Activated CD8-positive, alpha-beta memory T cell treated with anti-CD3 and anti-CD28 coated beads, Interleukin-2, amount 10 ng/mL, durations not matched to agents 7 days and 5 days (primary cell): Measurements from ENCODE around the gene INTS4. TPM values are rescaled to one million over a fixed set of nuclear protein-coding genes. Genes with fewer than 3 reads are reported as not detected.
"Not testable (repeated sequence)": the region's sequence is repeated elsewhere in the genome, so short reads cannot be mapped to it uniquely, and the experiment has no call there.

Experiments
- ATAC-seq: fragments of 150-1000 bp; cut with Tn5 transposase; one replicate; pipeline ENCODE4 v1.10.0; 2021; ENCODE audit warnings: moderate library complexity
- CTCF ChIA-PET: fragments of 350-600 bp; sonication (Branson Sonifier 250); formaldehyde crosslinking; loops from one replicate; lab custom pipeline; 2021; ENCODE audit warnings: antibody characterized with exemption; lab: Charles Lee
- DNase-seq: peaks from one replicate; pipeline ENCODE4 v3.0.0-alpha.2; 2020
- H3K27ac Mint-ChIP-seq: one replicate; pipeline ENCODE4 v1.8.0; 2021; ENCODE audit warnings: mild to moderate bottlenecking, mixed read lengths
- H3K27me3 Mint-ChIP-seq: one replicate; pipeline ENCODE4 v1.8.0; 2021; ENCODE audit warnings: mixed read lengths
- H3K36me3 Mint-ChIP-seq: one replicate; pipeline ENCODE4 v1.8.0; 2021; ENCODE audit warnings: mild to moderate bottlenecking, mixed read lengths
- H3K4me1 Mint-ChIP-seq: one replicate; pipeline ENCODE4 v1.8.0; 2021; ENCODE audit warnings: mixed read lengths
- H3K4me3 Mint-ChIP-seq: one replicate; pipeline ENCODE4 v1.8.0; 2021; ENCODE audit warnings: mild to moderate bottlenecking, moderate library complexity, mixed read lengths
- H3K9me3 Mint-ChIP-seq: one replicate; pipeline ENCODE4 v1.8.0; 2022; ENCODE audit warnings: low read depth, mixed read lengths
- total RNA-seq, 2 experiments: library from RNA; stranded (reverse); gene quantifications; one replicate each; pipeline ENCODE4 v1.2.3, GENCODE V29; 2021

The INTS4 gene
- total RNA-seq, 2 experiments from 2014 or later, result 53.9 to 57.9 TPM

- no peak for DNase-seq
- Mint-ChIP-seq H3K27ac (no peak overlapping the region), H3K4me3 (no peak overlapping the region), H3K27me3 (peaks cover 4% of the 10 kb centered on the region), H3K36me3 (no peaks in the 10 kb centered on the region), H3K4me1 (peaks cover 4% of the 10 kb centered on the region), H3K9me3 (no peaks in the 10 kb centered on the region)
- CTCF ChIA-PET, result no interaction called here
- no peak for ATAC-seq
Measured at GRCh38 chr11:78033040-78033439, 38.6 kb upstream of the INTS4 start.

GRCh38 chr11:78032090-78032489 is 37.6 kb upstream of the INTS4 start:
- no peaks in the 10 kb centered on the region for H3K9me3 Mint-ChIP-seq

GRCh38 chr11:78031629-78032028 is 37.2 kb upstream of the INTS4 start:
- no peak overlapping the region for H3K27ac Mint-ChIP-seq
- H3K4me3 Mint-ChIP-seq, result no peak overlapping the region
- H3K4me1 Mint-ChIP-seq, result peaks cover 4% of the 10 kb centered on the region
- H3K36me3 Mint-ChIP-seq, result no peaks in the 10 kb centered on the region
- DNase-seq (no peak), ATAC-seq (no peak)
- peaks cover 4% of the 10 kb centered on the region for H3K27me3 Mint-ChIP-seq
- H3K9me3 Mint-ChIP-seq, result no peaks in the 10 kb centered on the region
- CTCF ChIA-PET, result no interaction called here

More at GRCh38 chr11:78032090-78032489, 37.6 kb upstream of the INTS4 start:
- CTCF ChIA-PET, result interaction anchor here (1.0 kb wide), 1 partner anchor 14 kb away, joined by 4 read pairs; no protein-coding TSS in a partner anchor
- no peak overlapping the region for H3K4me3 Mint-ChIP-seq
- H3K27ac Mint-ChIP-seq, result no peak overlapping the region
- ATAC-seq (no peak), DNase-seq (no peak)
- H3K36me3 Mint-ChIP-seq, result no peaks in the 10 kb centered on the region
- H3K27me3 Mint-ChIP-seq, result peaks cover 4% of the 10 kb centered on the region
- peaks cover 4% of the 10 kb centered on the region for H3K4me1 Mint-ChIP-seq

DNA sequence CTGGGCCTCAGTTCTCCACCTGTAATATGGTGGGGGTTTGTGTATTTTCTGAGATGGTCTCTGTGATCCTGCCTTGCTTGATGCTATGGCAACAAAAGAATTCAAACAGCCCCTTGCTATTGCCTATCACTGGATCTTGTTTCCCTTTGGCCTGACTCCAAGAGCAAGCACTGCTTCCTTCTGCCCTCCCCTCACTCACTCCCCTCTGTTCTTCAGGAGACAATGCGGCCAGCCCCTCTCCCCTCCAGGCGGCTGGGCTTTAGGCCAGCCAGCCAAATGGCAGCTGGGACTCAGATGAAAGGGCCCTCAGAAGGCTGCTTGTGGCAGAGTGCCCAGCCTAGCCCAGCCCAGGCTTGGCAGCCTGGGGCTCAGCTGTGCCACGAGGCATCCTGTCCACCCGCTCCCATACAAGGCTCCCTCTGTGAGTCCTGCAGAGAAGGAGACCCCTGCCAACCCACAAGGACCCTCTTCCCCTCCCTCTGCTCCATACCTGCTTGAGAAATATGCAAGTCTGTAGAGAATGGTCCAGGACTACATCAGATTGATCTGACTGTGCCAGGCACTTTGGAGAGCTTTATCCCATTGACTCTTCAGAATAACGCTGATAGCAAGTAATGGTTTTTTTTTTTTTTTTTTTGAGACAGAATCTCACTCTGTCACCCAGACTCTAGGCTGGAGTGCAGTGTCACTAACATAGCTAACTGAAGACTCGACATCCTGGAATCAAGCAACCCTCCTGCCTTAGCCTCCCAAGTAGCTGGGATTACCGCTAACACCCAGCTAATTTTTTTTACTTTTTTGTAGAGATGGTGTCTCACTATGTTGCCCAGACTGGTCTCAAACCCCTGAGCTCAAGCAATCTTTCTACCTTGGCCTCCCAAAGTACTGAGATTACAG is 36.2 kb upstream of the INTS4 start:
- CTCF ChIA-PET, result no interaction called here
- no peaks in the 10 kb centered on the region for H3K36me3 Mint-ChIP-seq
- H3K9me3 Mint-ChIP-seq, result no peaks in the 10 kb centered on the region
- ATAC-seq (no peak), DNase-seq (no peak)
- H3K4me1 Mint-ChIP-seq, result peaks cover 4% of the 10 kb centered on the region
- no peak overlapping the region for H3K4me3 Mint-ChIP-seq
- peaks cover 4% of the 10 kb centered on the region for H3K27me3 Mint-ChIP-seq
- no peak overlapping the region for H3K27ac Mint-ChIP-seq

DNA sequence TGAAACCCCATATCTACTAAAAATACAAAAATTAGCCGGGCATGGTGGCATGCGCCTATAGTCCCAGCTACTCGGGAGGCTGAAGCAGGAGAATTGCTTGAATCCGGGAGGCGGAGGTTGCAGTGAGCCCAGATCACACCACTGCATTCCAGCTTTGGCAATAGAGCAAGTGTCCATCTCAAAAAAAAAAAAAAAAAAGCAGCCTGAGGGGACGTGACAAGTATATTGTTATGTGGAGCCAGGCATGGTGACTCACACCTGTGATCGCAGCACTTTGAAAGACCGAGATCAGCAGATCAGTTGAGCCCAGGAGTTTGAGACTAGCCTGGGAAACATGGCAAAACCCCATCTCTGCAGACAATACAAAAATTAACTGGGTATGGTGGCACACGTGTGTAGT is 34.0 kb upstream of the INTS4 start:
- H3K4me1 Mint-ChIP-seq, H3K27me3 Mint-ChIP-seq, DNase-seq, CTCF ChIA-PET, H3K9me3 Mint-ChIP-seq, H3K27ac Mint-ChIP-seq, H3K4me3 Mint-ChIP-seq, H3K36me3 Mint-ChIP-seq, ATAC-seq: not testable (repeated sequence)

GRCh38 chr11:78027759-78028158 is 33.3 kb upstream of the INTS4 start:
- ATAC-seq, result no peak
- CTCF ChIA-PET, result no interaction called here

DNA sequence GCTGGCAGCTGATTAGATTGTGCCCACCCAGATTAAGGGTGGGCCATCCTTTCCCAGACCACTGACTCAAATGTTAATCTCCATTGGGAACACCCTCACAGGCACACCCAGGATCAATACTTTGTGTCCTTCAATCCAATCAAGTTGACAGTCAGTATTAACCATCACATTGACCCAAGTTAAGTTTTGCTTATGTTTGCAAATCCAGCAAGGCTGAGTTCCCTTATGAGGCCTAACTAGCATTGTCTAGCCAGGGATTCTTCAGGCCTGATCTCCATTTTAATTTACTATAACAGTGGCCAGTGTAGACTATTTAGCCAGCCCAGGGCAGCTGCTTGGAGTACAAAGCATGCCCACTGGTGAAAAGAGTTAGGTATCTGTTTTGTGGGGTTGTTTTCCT is 30.9 kb upstream of the INTS4 start:
- Mint-ChIP-seq H3K36me3 (peaks cover 1% of the 10 kb centered on the region), H3K4me3 (no peak overlapping the region), H3K27ac (no peak overlapping the region), H3K27me3 (peaks cover 20% of the 10 kb centered on the region), H3K4me1 (peaks cover 3% of the 10 kb centered on the region), H3K9me3 (no peaks in the 10 kb centered on the region)
- CTCF ChIA-PET, result no interaction called here
- ATAC-seq (no peak), DNase-seq (no peak)

More at GRCh38 chr11:78027759-78028158, 33.3 kb upstream of the INTS4 start:
- Mint-ChIP-seq H3K27me3 (peaks cover 12% of the 10 kb centered on the region), H3K9me3 (no peaks in the 10 kb centered on the region), H3K4me1 (peaks cover 1% of the 10 kb centered on the region), H3K36me3 (peaks cover 1% of the 10 kb centered on the region), H3K27ac (no peak overlapping the region), H3K4me3 (no peak overlapping the region)
- DNase-seq, result no peak

DNA sequence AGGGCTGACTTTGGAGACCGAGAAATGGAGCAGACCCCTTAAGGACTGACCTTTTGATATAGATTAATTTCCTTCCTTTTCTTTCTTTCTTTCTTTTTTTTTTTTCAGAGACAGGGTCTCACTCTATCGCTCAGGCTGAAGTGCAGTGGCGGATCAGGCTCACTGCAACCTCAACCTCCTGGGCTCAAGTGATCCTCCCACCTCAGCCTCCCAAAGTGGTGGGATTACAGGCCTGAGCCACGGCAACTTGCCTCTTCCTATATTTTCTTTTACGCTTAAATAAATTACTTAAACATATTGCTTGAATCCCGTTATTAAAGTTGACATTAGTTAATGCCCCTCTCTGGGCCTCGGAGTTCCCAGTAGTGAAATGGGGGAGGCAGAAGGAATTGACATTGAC is 29.0 kb upstream of the INTS4 start:
- Mint-ChIP-seq H3K4me1 (peaks cover 3% of the 10 kb centered on the region), H3K27me3 (peaks cover 21% of the 10 kb centered on the region), H3K36me3 (peaks cover 1% of the 10 kb centered on the region), H3K27ac (no peak overlapping the region), H3K4me3 (no peak overlapping the region), H3K9me3 (no peaks in the 10 kb centered on the region)
- no peak for DNase-seq
- ATAC-seq, result no peak
- CTCF ChIA-PET, result no interaction called here

GRCh38 chr11:78022397-78023396 is 28.2 kb upstream of the INTS4 start, which contains the start of gene KCTD14:
Gene KCTD14, minus strand, starts transcription at chr11:78023276. Its CDS starts 27 bp downstream, at chr11:78023249.
- CTCF ChIA-PET, result no interaction called here
- H3K4me1 Mint-ChIP-seq, result peaks cover 3% of the 10 kb centered on the region

DNA sequence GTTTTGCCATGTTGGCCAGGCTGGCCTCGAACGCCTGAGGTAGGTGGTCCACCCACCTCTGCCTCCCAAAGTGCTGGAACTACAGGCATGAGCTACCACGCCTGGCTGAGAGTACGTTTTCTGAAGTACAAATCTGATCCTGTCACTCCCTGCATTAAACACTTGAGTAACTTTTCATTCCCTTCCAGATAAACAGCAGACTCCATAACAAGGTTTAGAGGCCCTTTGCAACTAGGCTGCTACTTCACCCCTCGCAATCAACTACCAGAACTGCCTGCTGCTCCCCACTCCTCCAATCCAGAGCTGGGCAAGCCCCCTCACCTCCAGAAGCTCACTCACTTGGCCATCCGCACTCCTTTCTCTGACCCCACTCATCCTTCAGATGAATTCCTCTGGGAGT is 27.1 kb upstream of the INTS4 start:
- H3K9me3 Mint-ChIP-seq, result no peaks in the 10 kb centered on the region

More at GRCh38 chr11:78022397-78023396, 28.2 kb upstream of the INTS4 start, which contains the start of gene KCTD14:
- H3K27ac Mint-ChIP-seq, result no peak within 1 kb of the TSS
- no peaks in the 10 kb centered on the region for H3K9me3 Mint-ChIP-seq
- ATAC-seq (no peak), DNase-seq (no peak)
- peaks cover 21% of the 10 kb centered on the region for H3K27me3 Mint-ChIP-seq
- H3K36me3 Mint-ChIP-seq, result peaks cover 1% of the 10 kb centered on the region
- H3K4me3 Mint-ChIP-seq, result no peak within 1 kb of the TSS

GRCh38 chr11:78020246-78020645 is 25.8 kb upstream of the INTS4 start:
- CTCF ChIA-PET, result no interaction called here
- no peaks in the 10 kb centered on the region for H3K9me3 Mint-ChIP-seq
- DNase-seq (no peak), ATAC-seq (no peak)
- peaks cover 1% of the 10 kb centered on the region for H3K36me3 Mint-ChIP-seq
- no peak overlapping the region for H3K27ac Mint-ChIP-seq
- peaks cover 3% of the 10 kb centered on the region for H3K4me1 Mint-ChIP-seq
- no peak overlapping the region for H3K4me3 Mint-ChIP-seq
- peaks cover 21% of the 10 kb centered on the region for H3K27me3 Mint-ChIP-seq

More for the DNA sequence above, 27.1 kb upstream of the INTS4 start:
- CTCF ChIA-PET, result interaction anchor here (0.8 kb wide), 1 partner anchor 22 kb away, joined by 3 read pairs; no protein-coding TSS in a partner anchor
- H3K27ac Mint-ChIP-seq, result no peak overlapping the region
- DNase-seq, result no peak
- H3K4me1 Mint-ChIP-seq, result peaks cover 3% of the 10 kb centered on the region
- H3K27me3 Mint-ChIP-seq, result peaks cover 21% of the 10 kb centered on the region
- no peak for ATAC-seq
- H3K4me3 Mint-ChIP-seq, result no peak overlapping the region
- H3K36me3 Mint-ChIP-seq, result peaks cover 1% of the 10 kb centered on the region

DNA sequence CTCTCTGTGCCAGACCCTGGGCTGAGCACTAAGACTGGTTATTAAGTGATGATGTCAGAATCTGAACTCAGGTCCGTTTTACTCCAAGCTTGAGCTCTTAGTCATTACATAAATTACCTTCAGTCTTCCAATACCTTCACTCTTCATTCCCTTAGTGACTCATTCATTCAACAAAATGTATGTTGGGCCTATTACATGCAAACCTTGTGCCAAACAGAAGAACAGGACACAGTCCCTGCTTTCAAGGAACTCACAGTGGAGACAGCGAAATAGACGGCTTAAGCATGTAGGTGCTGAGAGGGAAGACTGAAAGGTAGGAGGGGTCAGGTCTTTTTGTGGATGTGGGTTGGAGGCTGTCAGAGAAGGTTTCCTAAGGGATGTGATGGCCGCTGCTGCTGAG is 25.3 kb upstream of the INTS4 start:
- CTCF ChIA-PET, result no interaction called here
- Mint-ChIP-seq H3K4me1 (peaks cover 3% of the 10 kb centered on the region), H3K36me3 (peaks cover 1% of the 10 kb centered on the region)

DNA sequence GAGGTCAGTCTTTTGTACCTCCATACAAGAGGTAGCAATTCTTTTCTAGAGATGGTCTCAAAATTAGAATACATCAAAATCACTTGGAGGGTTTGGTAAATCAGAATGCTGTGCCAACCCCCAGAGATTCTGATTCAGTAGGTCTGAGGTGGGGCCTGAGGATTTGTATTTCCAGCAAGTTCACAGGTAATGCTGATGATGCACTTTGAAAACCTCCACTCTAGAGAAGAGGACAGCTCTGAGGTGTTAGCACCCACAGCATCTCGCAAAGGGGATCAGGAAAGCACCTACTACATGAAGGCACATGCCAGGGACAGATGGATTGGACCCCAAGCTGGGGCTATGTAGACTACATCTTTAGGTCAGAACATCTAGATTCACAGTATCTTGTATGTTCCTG is 21.4 kb upstream of the INTS4 start:
- no peak overlapping the region for H3K4me3 Mint-ChIP-seq
- H3K9me3 Mint-ChIP-seq, result no peaks in the 10 kb centered on the region
- no peak overlapping the region for H3K27ac Mint-ChIP-seq
- CTCF ChIA-PET, result no interaction called here
- ATAC-seq (no peak), DNase-seq (no peak)
- H3K36me3 Mint-ChIP-seq, result no peaks in the 10 kb centered on the region
- H3K27me3 Mint-ChIP-seq, result peaks cover 4% of the 10 kb centered on the region
- no peaks in the 10 kb centered on the region for H3K4me1 Mint-ChIP-seq

More for the DNA sequence above, 25.3 kb upstream of the INTS4 start:
- H3K9me3 Mint-ChIP-seq, result no peaks in the 10 kb centered on the region
- ATAC-seq, result no peak
- no peak overlapping the region for H3K4me3 Mint-ChIP-seq
- no peak for DNase-seq
- H3K27ac Mint-ChIP-seq, result no peak overlapping the region
- H3K27me3 Mint-ChIP-seq, result peaks cover 21% of the 10 kb centered on the region
